ENCODE measurements around the gene GRIFIN.

The GRIFIN gene

DNA sequence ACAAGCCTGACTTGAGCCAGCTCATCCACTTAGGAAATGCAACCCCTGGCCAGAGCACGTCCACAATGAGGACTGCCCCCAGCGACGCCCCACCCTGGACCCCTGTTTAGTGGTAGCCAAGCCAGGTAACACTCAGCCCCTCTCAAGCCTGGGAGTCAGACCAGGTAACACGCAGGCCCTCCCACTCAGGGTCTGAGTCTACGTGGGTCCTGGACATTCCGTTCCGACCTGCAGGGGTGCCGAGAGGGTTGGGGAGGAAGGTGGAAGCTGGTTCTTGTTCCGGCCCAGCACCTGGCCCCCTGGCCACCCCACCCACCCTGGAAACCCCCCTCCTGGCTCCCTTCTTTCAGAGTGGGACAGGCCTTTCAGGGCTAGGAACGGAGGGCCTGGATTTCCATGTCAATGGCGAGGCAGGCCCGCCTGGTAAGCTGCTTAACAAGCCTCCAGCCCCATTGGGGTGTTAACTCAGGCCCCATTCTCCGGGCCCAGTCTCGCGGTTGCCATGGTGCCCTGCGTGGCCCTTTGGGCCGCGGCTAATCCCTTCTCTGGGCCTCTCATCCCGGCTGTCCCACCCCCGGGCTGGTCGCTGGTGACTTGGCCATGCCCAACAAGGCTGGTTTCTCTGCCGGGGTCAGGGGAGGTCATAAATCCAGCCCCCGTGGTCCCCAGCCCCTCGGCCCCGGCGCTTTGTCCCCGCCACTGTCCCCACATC, 23.7 kb upstream of the GRIFIN start:
- Histone ChIP-seq H3K9ac (ENCODE audit: low read length) (no peak overlapping the region), H3K27ac (ENCODE audit: low read length) (no peak overlapping the region), H4K20me1 (ENCODE audit: insufficient read depth, low read length) (no peaks in the 10 kb centered on the region), H3K4me3 (ENCODE audit: low read length) (no peak overlapping the region), H3K4me2 (ENCODE audit: low read depth, low read length) (no peak overlapping the region), H3F3A (ENCODE audit: insufficient read depth, low read length) (no peaks in the 10 kb centered on the region), H3K36me3 (replicated peaks; ENCODE audit: insufficient read depth, low read length) (no peaks in the 10 kb centered on the region), H3K27me3 (replicated peaks; ENCODE audit: insufficient read depth, low read length) (peaks cover 96% of the 10 kb centered on the region), H3K9me2 (replicated peaks; ENCODE audit: insufficient read depth, low read length) (no peaks in the 10 kb centered on the region), H3K9me3 (replicated peaks; ENCODE audit: insufficient read depth, low read length) (no peaks in the 10 kb centered on the region), H3K4me1 (ENCODE audit: low read length) (no peaks in the 10 kb centered on the region), H2AFZ (ENCODE audit: low read length) (no peak overlapping the region), H3K79me2 (ENCODE audit: low read length) (no peaks in the 10 kb centered on the region)
- DNase-seq = no peak
- TF ChIP-seq EZH2 (optimal IDR thresholded peaks at IDR 0.05; ENCODE audit: low read depth, low read length) (no peak), EZH2phosphoT487 (IDR thresholded peaks at IDR 0.05; ENCODE audit: low read length) (no peak)
- TF ChIP-seq, protein P1, sequence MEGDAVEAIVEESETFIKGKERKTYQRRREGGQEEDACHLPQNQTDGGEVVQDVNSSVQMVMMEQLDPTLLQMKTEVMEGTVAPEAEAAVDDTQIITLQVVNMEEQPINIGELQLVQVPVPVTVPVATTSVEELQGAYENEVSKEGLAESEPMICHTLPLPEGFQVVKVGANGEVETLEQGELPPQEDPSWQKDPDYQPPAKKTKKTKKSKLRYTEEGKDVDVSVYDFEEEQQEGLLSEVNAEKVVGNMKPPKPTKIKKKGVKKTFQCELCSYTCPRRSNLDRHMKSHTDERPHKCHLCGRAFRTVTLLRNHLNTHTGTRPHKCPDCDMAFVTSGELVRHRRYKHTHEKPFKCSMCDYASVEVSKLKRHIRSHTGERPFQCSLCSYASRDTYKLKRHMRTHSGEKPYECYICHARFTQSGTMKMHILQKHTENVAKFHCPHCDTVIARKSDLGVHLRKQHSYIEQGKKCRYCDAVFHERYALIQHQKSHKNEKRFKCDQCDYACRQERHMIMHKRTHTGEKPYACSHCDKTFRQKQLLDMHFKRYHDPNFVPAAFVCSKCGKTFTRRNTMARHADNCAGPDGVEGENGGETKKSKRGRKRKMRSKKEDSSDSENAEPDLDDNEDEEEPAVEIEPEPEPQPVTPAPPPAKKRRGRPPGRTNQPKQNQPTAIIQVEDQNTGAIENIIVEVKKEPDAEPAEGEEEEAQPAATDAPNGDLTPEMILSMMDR (IDR thresholded peaks at IDR 0.05; ENCODE audit: low read length) = no peak

GRCh38 chr7:2499181-2499580, 23.0 kb upstream of the GRIFIN start:
- Histone ChIP-seq H4K20me1 (ENCODE audit: insufficient read depth, low read length) (no peaks in the 10 kb centered on the region), H3K4me2 (ENCODE audit: low read depth, low read length) (no peak overlapping the region), H3K79me2 (ENCODE audit: low read length) (no peaks in the 10 kb centered on the region), H3K4me3 (ENCODE audit: low read length) (no peak overlapping the region), H3K27ac (ENCODE audit: low read length) (no peak overlapping the region), H3K9me3 (replicated peaks; ENCODE audit: insufficient read depth, low read length) (no peaks in the 10 kb centered on the region), H3K9me2 (replicated peaks; ENCODE audit: insufficient read depth, low read length) (no peaks in the 10 kb centered on the region), H3K27me3 (replicated peaks; ENCODE audit: insufficient read depth, low read length) (peaks cover 96% of the 10 kb centered on the region), H2AFZ (ENCODE audit: low read length) (no peak overlapping the region), H3K36me3 (replicated peaks; ENCODE audit: insufficient read depth, low read length) (no peaks in the 10 kb centered on the region), H3K4me1 (ENCODE audit: low read length) (no peaks in the 10 kb centered on the region), H3F3A (ENCODE audit: insufficient read depth, low read length) (no peaks in the 10 kb centered on the region), H3K9ac (ENCODE audit: low read length) (no peak overlapping the region)
- TF ChIP-seq, protein P1 (IDR thresholded peaks at IDR 0.05; ENCODE audit: low read length) = no peak
- no peak for TF ChIP-seq EZH2 (optimal IDR thresholded peaks at IDR 0.05; ENCODE audit: low read depth, low read length)
- no peak for TF ChIP-seq EZH2phosphoT487 (IDR thresholded peaks at IDR 0.05; ENCODE audit: low read length)
- no peak for DNase-seq

GRCh38 chr7:2498708-2499107, 22.5 kb upstream of the GRIFIN start:
- TF ChIP-seq, protein P1 (IDR thresholded peaks at IDR 0.05; ENCODE audit: low read length) = no peak
- TF ChIP-seq EZH2phosphoT487 (IDR thresholded peaks at IDR 0.05; ENCODE audit: low read length) (no peak), EZH2 (optimal IDR thresholded peaks at IDR 0.05; ENCODE audit: low read depth, low read length) (no peak)
- no peak overlapping the region for H3K4me2 ChIP-seq (ENCODE audit: low read depth, low read length)
- no peaks in the 10 kb centered on the region for H3K79me2 ChIP-seq (ENCODE audit: low read length)
- H3K27me3 ChIP-seq (replicated peaks; ENCODE audit: insufficient read depth, low read length) = peaks cover 91% of the 10 kb centered on the region
- no peaks in the 10 kb centered on the region for H3K9me2 ChIP-seq (replicated peaks; ENCODE audit: insufficient read depth, low read length)
- H3K27ac ChIP-seq (ENCODE audit: low read length) = no peak overlapping the region
- no peaks in the 10 kb centered on the region for H3F3A ChIP-seq (ENCODE audit: insufficient read depth, low read length)
- no peaks in the 10 kb centered on the region for H3K36me3 ChIP-seq (replicated peaks; ENCODE audit: insufficient read depth, low read length)
- no peak overlapping the region for H2AFZ ChIP-seq (ENCODE audit: low read length)
- H3K9me3 ChIP-seq (replicated peaks; ENCODE audit: insufficient read depth, low read length) = no peaks in the 10 kb centered on the region
- no peak overlapping the region for H3K9ac ChIP-seq (ENCODE audit: low read length)
- H4K20me1 ChIP-seq (ENCODE audit: insufficient read depth, low read length) = no peaks in the 10 kb centered on the region
- no peak overlapping the region for H3K4me3 ChIP-seq (ENCODE audit: low read length)
- no peak for DNase-seq
- no peaks in the 10 kb centered on the region for H3K4me1 ChIP-seq (ENCODE audit: low read length)
